Measurements from ENCODE around the gene IL4I1. TPM values are rescaled to one million over a fixed set of nuclear protein-coding genes. Genes with fewer than 3 reads are reported as not detected.

Gene IL4I1
- total RNA-seq, 1 experiment from 2014 or later: 0.71 TPM

DNA sequence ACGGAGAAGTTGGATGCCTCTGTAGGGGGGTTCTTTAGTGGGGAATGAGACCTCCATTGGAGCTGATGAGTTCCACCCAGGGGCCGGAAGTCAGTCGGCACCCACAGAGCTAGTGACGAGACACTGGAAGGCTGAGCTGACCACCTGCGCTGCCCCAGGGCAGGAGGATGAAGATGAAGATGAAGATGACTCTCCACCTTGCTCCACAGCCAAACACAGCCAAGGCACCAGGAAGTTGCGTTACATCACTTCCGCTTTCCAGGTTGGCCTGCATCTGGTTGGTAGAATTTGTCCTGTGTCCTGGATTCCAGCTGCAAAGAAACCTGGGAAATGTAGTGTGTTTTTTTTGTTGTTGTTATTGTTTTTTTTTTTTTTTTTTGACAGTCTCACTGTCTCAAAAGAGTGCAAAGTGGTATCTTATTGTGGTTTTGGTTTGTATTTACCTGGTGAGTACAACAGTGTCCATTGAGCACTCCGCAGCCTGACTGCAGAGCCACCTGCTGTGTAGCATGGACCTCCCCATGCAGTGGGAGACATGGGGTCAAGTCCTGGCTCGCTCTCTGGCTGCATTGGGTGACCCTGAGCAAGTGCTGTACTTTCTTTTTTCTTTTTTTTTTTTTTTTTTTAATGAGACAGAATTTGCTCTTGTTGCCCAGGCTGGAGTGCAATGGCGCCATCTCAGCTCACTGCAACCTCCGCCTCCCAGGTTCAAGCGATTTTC lies 17.3 kb downstream of the IL4I1 start:
- H3K9ac ChIP-seq (ENCODE audit: low read length): peak overlapping the region; percentile 93
- H4K20me1 ChIP-seq (ENCODE audit: insufficient read depth): no peaks in the 10 kb centered on the region
- H3K27ac ChIP-seq (ENCODE audit: low read depth, low read length): peak overlapping the region; percentile 98
- H3K27me3 ChIP-seq (ENCODE audit: insufficient read depth, low read length): no peaks in the 10 kb centered on the region
- DNase-seq (ENCODE audit: low read depth, low spot score) (peak; percentile 71), ATAC-seq (no peak)
- ChIA-PET CTCF (no interaction called here), POLR2A (no interaction called here), RAD21 (ENCODE audit: low non-redundant PET in 1 of 2, low total read pairs in 2 of 2, uncharacterized antibody in 2 of 2, unreplicated experiment in 2 of 2) (no interaction called here)
- no peak overlapping the region for H2AFZ ChIP-seq (ENCODE audit: low read depth, low read length, poor library complexity, severe bottlenecking)
- peaks cover 12 to 18% of the 10 kb centered on the region in 2 experiments for H3K36me3 ChIP-seq (ENCODE audit: control insufficient read depth in 1 of 2, insufficient read depth in 2 of 2, low read length in 2 of 2)
- H3K9me2 ChIP-seq (ENCODE audit: insufficient read depth): no peaks in the 10 kb centered on the region
- peak overlapping the region; percentile 79 to 89 for H3K4me3 ChIP-seq (replicated peaks in 1 of 2; ENCODE audit: low read depth in 1 of 2, low read length in 2 of 2)
- no TSS peak for BruUV-seq (replicated peaks)
- H3K4me2 ChIP-seq (ENCODE audit: low read length): peak overlapping the region; percentile 99
- peaks cover 11 to 30% of the 10 kb centered on the region in 2 experiments for H3K4me1 ChIP-seq (ENCODE audit: control insufficient read depth in 1 of 2, insufficient read depth in 2 of 2, low read length in 2 of 2)
- peaks cover 0 to 6% of the 10 kb centered on the region in 2 experiments; a peak in 1 of 4 replicates for H3K9me3 ChIP-seq (ENCODE audit: control insufficient read depth in 1 of 2, insufficient read depth in 1 of 2, low read depth in 1 of 2, low read length in 2 of 2)
- TF ChIP-seq EZH2 (IDR thresholded peaks at IDR 0.05) (no peak), REST (IDR thresholded peaks at IDR 0.05; ENCODE audit: low read depth) (no peak), JUND (IDR thresholded peaks at IDR 0.05) (no peak), POLR2A (IDR thresholded peaks at IDR 0.05; ENCODE audit: borderline replicate concordance, extremely low read depth, insufficient read depth, insufficient read length) (no peak), ZNF274 (IDR thresholded peaks at IDR 0.05; ENCODE audit: low read depth, low read length) (no peak), CEBPB (IDR thresholded peaks at IDR 0.05; ENCODE audit: low read depth) (no peak), EGR1 (IDR thresholded peaks at IDR 0.05; ENCODE audit: low read depth) (no peak), RAD21 (IDR thresholded peaks at IDR 0.05; ENCODE audit: low read depth) (no peak), TCF7L2 (IDR thresholded peaks at IDR 0.05; ENCODE audit: borderline replicate concordance, extremely low read depth, insufficient read depth, insufficient read length) (no peak), SIN3A (IDR thresholded peaks at IDR 0.05; ENCODE audit: low read depth) (no peak), POLR2AphosphoS5 (IDR thresholded peaks at IDR 0.05; ENCODE audit: low read depth, low read length) (no peak), YY1 (IDR thresholded peaks at IDR 0.05; ENCODE audit: extremely low read depth, insufficient replicate concordance, low read depth, low read length) (no peak), CTCF (IDR thresholded peaks at IDR 0.05 in 2 of 3, conservative IDR thresholded peaks at IDR 0.05 in 1 of 3; ENCODE audit: borderline replicate concordance in 1 of 3, insufficient read depth in 1 of 3, low read depth in 2 of 3, low read length in 2 of 3) (no peak), ZFX (IDR thresholded peaks at IDR 0.05) (no peak), ELF1 (IDR thresholded peaks at IDR 0.05; ENCODE audit: borderline replicate concordance, low read depth) (no peak), EZH2phosphoT487 (IDR thresholded peaks at IDR 0.05; ENCODE audit: borderline replicate concordance) (no peak)
- TF ChIP-seq, protein P1, sequence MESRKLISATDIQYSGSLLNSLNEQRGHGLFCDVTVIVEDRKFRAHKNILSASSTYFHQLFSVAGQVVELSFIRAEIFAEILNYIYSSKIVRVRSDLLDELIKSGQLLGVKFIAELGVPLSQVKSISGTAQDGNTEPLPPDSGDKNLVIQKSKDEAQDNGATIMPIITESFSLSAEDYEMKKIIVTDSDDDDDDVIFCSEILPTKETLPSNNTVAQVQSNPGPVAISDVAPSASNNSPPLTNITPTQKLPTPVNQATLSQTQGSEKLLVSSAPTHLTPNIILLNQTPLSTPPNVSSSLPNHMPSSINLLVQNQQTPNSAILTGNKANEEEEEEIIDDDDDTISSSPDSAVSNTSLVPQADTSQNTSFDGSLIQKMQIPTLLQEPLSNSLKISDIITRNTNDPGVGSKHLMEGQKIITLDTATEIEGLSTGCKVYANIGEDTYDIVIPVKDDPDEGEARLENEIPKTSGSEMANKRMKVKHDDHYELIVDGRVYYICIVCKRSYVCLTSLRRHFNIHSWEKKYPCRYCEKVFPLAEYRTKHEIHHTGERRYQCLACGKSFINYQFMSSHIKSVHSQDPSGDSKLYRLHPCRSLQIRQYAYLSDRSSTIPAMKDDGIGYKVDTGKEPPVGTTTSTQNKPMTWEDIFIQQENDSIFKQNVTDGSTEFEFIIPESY (IDR thresholded peaks at IDR 0.05; ENCODE audit: extremely low read depth, insufficient replicate concordance, low read length): no peak
- TF ChIP-seq, protein P2, sequence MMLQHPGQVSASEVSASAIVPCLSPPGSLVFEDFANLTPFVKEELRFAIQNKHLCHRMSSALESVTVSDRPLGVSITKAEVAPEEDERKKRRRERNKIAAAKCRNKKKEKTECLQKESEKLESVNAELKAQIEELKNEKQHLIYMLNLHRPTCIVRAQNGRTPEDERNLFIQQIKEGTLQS (IDR thresholded peaks at IDR 0.05): no peak
- TF ChIP-seq, protein P3, sequence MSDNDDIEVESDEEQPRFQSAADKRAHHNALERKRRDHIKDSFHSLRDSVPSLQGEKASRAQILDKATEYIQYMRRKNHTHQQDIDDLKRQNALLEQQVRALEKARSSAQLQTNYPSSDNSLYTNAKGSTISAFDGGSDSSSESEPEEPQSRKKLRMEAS (IDR thresholded peaks at IDR 0.05): no peak
- intact Hi-C loops (cut with micrococcal nuclease): no loop called here
- H3K79me2 ChIP-seq (ENCODE audit: insufficient read depth, low read length): peaks cover 25% of the 10 kb centered on the region
